Activated T-helper 1 cell treated with anti-CD3 and anti-CD28 coated beads, Interleukin-12 subunit alpha, Interleukin-12 subunit beta, Interleukin-2, Interleukin-4 antibody, amounts not matched to agents 30 ng/mL and 10 ng/mL and 1 ng/mL, durations not matched to agents 14 hours and 24 hours and 36 hours (primary cell): ENCODE data around the gene C10orf71. TPM values are rescaled to one million over a fixed set of nuclear protein-coding genes. Genes with fewer than 3 reads are reported as not detected.

Source experiments
- DNase-seq: peaks from one replicate; pipeline ENCODE4 v3.0.0; 2021; ENCODE audit warnings: low spot score
- H3K27ac Mint-ChIP-seq: one replicate; pipeline ENCODE4 v1.8.0; 2021; ENCODE audit warnings: mild to moderate bottlenecking, mixed read lengths
- H3K27me3 Mint-ChIP-seq: one replicate; pipeline ENCODE4 v1.8.0; 2022; ENCODE audit warnings: mild to moderate bottlenecking, moderate library complexity, mixed read lengths; ENCODE audit not compliant: insufficient read depth
- H3K36me3 Mint-ChIP-seq: one replicate; pipeline ENCODE4 v1.8.0; 2021; ENCODE audit warnings: low read depth, mixed read lengths
- H3K4me1 Mint-ChIP-seq: one replicate; pipeline ENCODE4 v1.8.0; 2021; ENCODE audit warnings: low read depth, mixed read lengths
- H3K4me3 Mint-ChIP-seq: one replicate; pipeline ENCODE4 v1.8.0; 2021; ENCODE audit warnings: mild to moderate bottlenecking, moderate library complexity, mixed read lengths
- H3K9me3 Mint-ChIP-seq: one replicate; pipeline ENCODE4 v1.8.0; 2021; ENCODE audit warnings: mixed read lengths
- intact Hi-C: fragments of 100-400 bp; cut with micrococcal nuclease; formaldehyde crosslinking; loops from one replicate; pipeline ENCODE4 v1.15.1; 2024
- total RNA-seq: library from RNA; stranded (reverse); gene quantifications from 2 replicates; pipeline ENCODE4 v1.2.3, GENCODE V29; 2022

C10orf71 gene
- total RNA-seq, 1 donor from 2014 or later = not detected

GRCh38 chr10:49279015-49279880 is 19.7 kb upstream of the C10orf71 start:
- Mint-ChIP-seq H3K27ac (no peak overlapping the region), H3K27me3 (no peaks in the 10 kb centered on the region), H3K4me1 (peaks cover 5% of the 10 kb centered on the region), H3K4me3 (no peak overlapping the region), H3K9me3 (no peaks in the 10 kb centered on the region), H3K36me3 (no peaks in the 10 kb centered on the region)
- no peak for DNase-seq
- intact Hi-C loops = no loop called here

GRCh38 chr10:49280001-49280408 is 19.0 kb upstream of the C10orf71 start:
- Mint-ChIP-seq H3K4me1 (peaks cover 5% of the 10 kb centered on the region), H3K27ac (no peak overlapping the region), H3K9me3 (no peaks in the 10 kb centered on the region), H3K4me3 (no peak overlapping the region), H3K36me3 (no peaks in the 10 kb centered on the region), H3K27me3 (no peaks in the 10 kb centered on the region)
- no peak for DNase-seq
- intact Hi-C loops = loop anchor here (10.0 kb wide), 1 partner anchor 295 kb away; no protein-coding TSS in a partner anchor

GRCh38 chr10:49281461-49281860 is 17.5 kb upstream of the C10orf71 start:
- no peak for DNase-seq
- no peaks in the 10 kb centered on the region for H3K36me3 Mint-ChIP-seq
- peaks cover 1% of the 10 kb centered on the region for H3K27me3 Mint-ChIP-seq
- H3K9me3 Mint-ChIP-seq = no peaks in the 10 kb centered on the region
- no peak overlapping the region for H3K4me3 Mint-ChIP-seq
- H3K4me1 Mint-ChIP-seq = peaks cover 5% of the 10 kb centered on the region
- intact Hi-C loops = loop anchor here (10.0 kb wide), 1 partner anchor 297 kb away; no protein-coding TSS in a partner anchor
- no peak overlapping the region for H3K27ac Mint-ChIP-seq

- Mint-ChIP-seq H3K9me3 (no peaks in the 10 kb centered on the region), H3K27me3 (peaks cover 6% of the 10 kb centered on the region), H3K4me3 (no peak overlapping the region), H3K27ac (no peak overlapping the region), H3K36me3 (no peaks in the 10 kb centered on the region), H3K4me1 (peaks cover 5% of the 10 kb centered on the region)
- intact Hi-C loops = loop anchor here (10.0 kb wide), 1 partner anchor 298 kb away; no protein-coding TSS in a partner anchor
- no peak for DNase-seq
Measured at GRCh38 chr10:49282306-49282705, 16.7 kb upstream of the C10orf71 start.

GRCh38 chr10:49282879-49283341 is 16.1 kb upstream of the C10orf71 start:
- Mint-ChIP-seq H3K27ac (no peak overlapping the region), H3K36me3 (no peaks in the 10 kb centered on the region), H3K27me3 (peaks cover 8% of the 10 kb centered on the region), H3K9me3 (no peaks in the 10 kb centered on the region), H3K4me3 (no peak overlapping the region), H3K4me1 (peaks cover 5% of the 10 kb centered on the region)
- DNase-seq = no peak
- intact Hi-C loops = loop anchor here (10.0 kb wide), 1 partner anchor 298 kb away; no protein-coding TSS in a partner anchor

GRCh38 chr10:49283491-49283890 is 15.5 kb upstream of the C10orf71 start:
- Mint-ChIP-seq H3K36me3 (no peaks in the 10 kb centered on the region), H3K27me3 (peaks cover 8% of the 10 kb centered on the region)

GRCh38 chr10:49284356-49284755 is 14.6 kb upstream of the C10orf71 start:
- Mint-ChIP-seq H3K27ac (no peak overlapping the region), H3K4me3 (no peak overlapping the region), H3K27me3 (peaks cover 8% of the 10 kb centered on the region), H3K36me3 (no peaks in the 10 kb centered on the region), H3K4me1 (peaks cover 5% of the 10 kb centered on the region), H3K9me3 (no peaks in the 10 kb centered on the region)
- DNase-seq = no peak
- intact Hi-C loops = loop anchor here (10.0 kb wide), 1 partner anchor 300 kb away; no protein-coding TSS in a partner anchor

More at GRCh38 chr10:49283491-49283890, 15.5 kb upstream of the C10orf71 start:
- intact Hi-C loops = loop anchor here (10.0 kb wide), 1 partner anchor 299 kb away; no protein-coding TSS in a partner anchor
- peaks cover 5% of the 10 kb centered on the region for H3K4me1 Mint-ChIP-seq
- H3K9me3 Mint-ChIP-seq = no peaks in the 10 kb centered on the region
- DNase-seq = no peak
- no peak overlapping the region for H3K4me3 Mint-ChIP-seq
- no peak overlapping the region for H3K27ac Mint-ChIP-seq

GRCh38 chr10:49285232-49285631 is 13.7 kb upstream of the C10orf71 start:
- intact Hi-C loops = loop anchor here (10.0 kb wide), 1 partner anchor 300 kb away; no protein-coding TSS in a partner anchor
- Mint-ChIP-seq H3K36me3 (no peaks in the 10 kb centered on the region), H3K4me3 (no peak overlapping the region), H3K9me3 (no peaks in the 10 kb centered on the region), H3K27me3 (peaks cover 8% of the 10 kb centered on the region), H3K4me1 (peaks cover under 1% of the 10 kb centered on the region), H3K27ac (no peak overlapping the region)
- DNase-seq = no peak

- intact Hi-C loops = loop anchor here (10.0 kb wide), 1 partner anchor 302 kb away; no protein-coding TSS in a partner anchor
- Mint-ChIP-seq H3K27me3 (peaks cover 8% of the 10 kb centered on the region), H3K36me3 (no peaks in the 10 kb centered on the region), H3K4me3 (no peak overlapping the region), H3K4me1 (no peaks in the 10 kb centered on the region), H3K27ac (no peak overlapping the region), H3K9me3 (no peaks in the 10 kb centered on the region)
- DNase-seq = no peak
Measured at GRCh38 chr10:49286686-49287085, 12.3 kb upstream of the C10orf71 start.

- DNase-seq = no peak
- no peaks in the 10 kb centered on the region for H3K4me1 Mint-ChIP-seq
- H3K36me3 Mint-ChIP-seq = no peaks in the 10 kb centered on the region
- H3K9me3 Mint-ChIP-seq = no peaks in the 10 kb centered on the region
- intact Hi-C loops = loop anchor here (10.0 kb wide), 1 partner anchor 303 kb away; no protein-coding TSS in a partner anchor
- H3K4me3 Mint-ChIP-seq = no peak overlapping the region
- peaks cover 11% of the 10 kb centered on the region for H3K27me3 Mint-ChIP-seq
- H3K27ac Mint-ChIP-seq = no peak overlapping the region
Measured at GRCh38 chr10:49287689-49288340, 11.2 kb upstream of the C10orf71 start.

GRCh38 chr10:49288341-49289065 is 10.5 kb upstream of the C10orf71 start:
- Mint-ChIP-seq H3K27ac (no peak overlapping the region), H3K4me1 (no peaks in the 10 kb centered on the region), H3K36me3 (no peaks in the 10 kb centered on the region), H3K4me3 (no peak overlapping the region), H3K9me3 (no peaks in the 10 kb centered on the region), H3K27me3 (peaks cover 11% of the 10 kb centered on the region)
- DNase-seq = no peak
- intact Hi-C loops = loop anchor here (10.0 kb wide), 1 partner anchor 304 kb away; no protein-coding TSS in a partner anchor

- peaks cover 11% of the 10 kb centered on the region for H3K27me3 Mint-ChIP-seq
- no peak for DNase-seq
- no peaks in the 10 kb centered on the region for H3K4me1 Mint-ChIP-seq
- H3K9me3 Mint-ChIP-seq = no peaks in the 10 kb centered on the region
- no peaks in the 10 kb centered on the region for H3K36me3 Mint-ChIP-seq
- no peak overlapping the region for H3K4me3 Mint-ChIP-seq
- no peak overlapping the region for H3K27ac Mint-ChIP-seq
- intact Hi-C loops = loop anchor here (10.0 kb wide), 1 partner anchor 305 kb away; no protein-coding TSS in a partner anchor
Measured at GRCh38 chr10:49289480-49289879, 9.5 kb upstream of the C10orf71 start.
